GM10847 (cell line): ENCODE results near the gene ANO9.
A peak's percentile ranks its signal among the peaks of the same experiment; 100 is the strongest.

Source experiments
- POLR2A ChIP-seq: IDR thresholded peaks from 2 replicates; pipeline ENCODE4 v1.6.1; 2011; ENCODE audit not compliant: insufficient read length; ENCODE audit errors: extremely low read depth

ANO9 gene, protein sequence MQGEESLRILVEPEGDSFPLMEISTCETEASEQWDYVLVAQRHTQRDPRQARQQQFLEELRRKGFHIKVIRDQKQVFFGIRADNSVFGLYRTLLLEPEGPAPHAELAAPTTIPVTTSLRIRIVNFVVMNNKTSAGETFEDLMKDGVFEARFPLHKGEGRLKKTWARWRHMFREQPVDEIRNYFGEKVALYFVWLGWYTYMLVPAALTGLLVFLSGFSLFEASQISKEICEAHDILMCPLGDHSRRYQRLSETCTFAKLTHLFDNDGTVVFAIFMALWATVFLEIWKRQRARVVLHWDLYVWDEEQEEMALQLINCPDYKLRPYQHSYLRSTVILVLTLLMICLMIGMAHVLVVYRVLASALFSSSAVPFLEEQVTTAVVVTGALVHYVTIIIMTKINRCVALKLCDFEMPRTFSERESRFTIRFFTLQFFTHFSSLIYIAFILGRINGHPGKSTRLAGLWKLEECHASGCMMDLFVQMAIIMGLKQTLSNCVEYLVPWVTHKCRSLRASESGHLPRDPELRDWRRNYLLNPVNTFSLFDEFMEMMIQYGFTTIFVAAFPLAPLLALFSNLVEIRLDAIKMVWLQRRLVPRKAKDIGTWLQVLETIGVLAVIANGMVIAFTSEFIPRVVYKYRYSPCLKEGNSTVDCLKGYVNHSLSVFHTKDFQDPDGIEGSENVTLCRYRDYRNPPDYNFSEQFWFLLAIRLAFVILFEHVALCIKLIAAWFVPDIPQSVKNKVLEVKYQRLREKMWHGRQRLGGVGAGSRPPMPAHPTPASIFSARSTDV

DNA sequence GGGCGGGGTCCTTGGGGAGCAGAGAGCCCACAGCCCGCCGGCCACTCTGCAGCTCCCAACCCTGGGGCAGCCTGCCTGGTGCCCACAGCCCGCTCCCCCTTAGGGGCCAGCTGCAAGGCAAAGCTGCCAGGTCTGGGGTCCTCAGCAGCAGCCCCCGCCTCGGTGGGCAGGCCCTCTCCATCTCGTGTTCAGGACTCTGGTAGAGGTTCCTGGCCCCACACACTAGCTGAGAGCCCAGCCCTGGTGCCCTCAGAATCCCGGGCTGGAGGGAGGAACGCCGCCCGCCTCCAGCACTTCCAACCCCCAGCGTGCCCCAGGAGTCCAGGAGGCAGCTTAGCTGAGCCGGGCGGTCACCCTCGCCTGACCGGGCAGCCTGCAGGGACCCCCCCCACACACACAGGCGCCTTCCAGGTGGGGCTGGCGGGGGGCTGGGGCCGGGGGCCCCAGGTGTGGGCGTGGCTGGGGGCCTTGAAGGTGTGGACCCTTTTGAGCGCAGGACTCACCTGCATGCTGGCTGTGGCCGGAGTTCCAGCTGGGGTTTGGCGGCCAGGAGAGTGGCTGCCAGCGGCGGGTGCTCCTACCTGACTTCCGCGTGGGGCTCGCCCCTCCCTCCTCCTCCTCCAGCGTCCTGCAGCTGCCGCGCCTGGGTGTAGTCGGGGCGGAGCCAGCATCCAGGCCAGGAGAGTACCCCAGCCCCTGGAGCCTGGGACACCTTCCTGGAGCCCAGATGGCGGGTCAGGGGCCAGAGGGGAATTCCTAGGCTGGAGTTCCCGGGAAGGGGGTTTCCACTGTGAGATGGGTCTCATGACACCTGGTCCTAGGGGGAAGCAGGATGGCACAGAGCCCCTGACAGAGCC lies at the start of gene ANO9:
Gene ANO9 (minus strand): TSS at position 594 of the 857 bp plus-strand sequence. CDS start 85 bp downstream, at position 509.
- TF ChIP-seq POLR2A, result peak; percentile 14

DNA sequence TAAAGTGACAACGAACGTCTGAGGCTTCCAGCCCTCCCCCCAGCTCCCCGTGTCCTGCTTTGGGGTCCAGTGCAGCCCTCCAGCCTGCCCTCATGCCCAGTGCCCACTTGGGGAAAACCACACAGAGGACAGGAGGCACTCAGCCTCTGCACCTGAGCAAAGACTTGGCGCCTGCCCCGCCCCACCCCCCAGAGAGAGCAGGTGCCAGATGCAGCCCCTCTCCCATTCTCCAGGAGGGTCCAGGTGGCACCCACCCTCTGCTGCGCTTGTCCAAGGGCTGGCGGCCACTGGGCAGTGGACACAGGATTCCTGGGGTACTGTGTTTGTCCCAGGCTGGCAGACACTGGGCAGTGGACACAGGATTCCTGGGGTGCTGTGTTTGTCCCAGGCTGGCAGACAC lies 49.5 kb upstream of the ANO9 start:
- no peak for TF ChIP-seq POLR2A

DNA sequence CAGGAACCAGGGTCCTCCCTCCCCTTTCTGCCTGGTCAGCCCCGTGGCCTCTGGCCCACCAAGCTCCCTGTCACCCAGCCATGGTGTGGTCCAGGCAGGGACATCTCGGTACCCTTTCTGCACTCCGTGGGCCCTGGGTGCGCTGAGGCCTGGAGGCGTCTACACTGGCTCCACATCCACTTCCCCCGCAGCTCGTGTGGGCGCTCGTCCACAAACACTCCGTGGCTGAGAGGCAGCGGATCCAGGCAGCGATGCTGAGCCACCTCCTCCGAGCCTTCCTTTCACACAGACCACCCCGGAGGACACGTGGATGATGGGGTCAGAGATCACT lies 49.1 kb upstream of the ANO9 start:
- TF ChIP-seq POLR2A, result no peak

DNA sequence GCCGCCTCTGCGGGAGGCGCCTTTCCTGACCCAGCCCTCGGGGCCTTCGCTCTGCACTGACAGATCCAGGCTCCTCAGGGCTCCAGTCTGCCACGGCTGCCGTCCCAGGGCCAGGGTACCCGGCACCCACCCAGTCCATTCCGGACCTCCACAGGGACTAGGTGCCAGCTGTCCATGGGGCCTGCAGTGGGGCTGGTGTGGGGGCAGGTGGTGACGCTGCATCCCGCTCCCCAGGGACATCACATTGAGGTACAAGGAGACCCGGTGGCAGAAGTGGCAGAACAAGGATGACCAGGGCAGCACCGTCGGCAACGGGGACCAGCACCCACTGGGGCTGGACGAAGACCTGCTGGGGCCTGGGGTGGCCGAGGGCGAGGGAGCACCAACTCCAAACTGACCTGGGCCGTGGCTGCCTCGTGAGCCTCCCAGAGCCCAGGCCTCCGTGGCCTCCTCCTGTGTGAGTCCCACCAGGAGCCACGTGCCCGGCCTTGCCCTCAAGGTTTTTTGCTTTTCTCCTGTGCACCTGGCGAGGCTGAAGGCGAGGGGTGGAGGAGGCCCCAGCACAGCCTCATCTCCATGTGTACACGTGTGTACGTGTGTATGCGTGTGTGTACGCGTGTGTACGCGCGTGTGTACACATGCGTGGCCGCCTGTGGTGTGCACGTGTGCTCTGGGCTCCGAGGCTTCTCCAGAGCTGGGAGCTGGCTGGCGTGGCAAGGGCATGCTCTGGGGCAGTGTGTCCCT lies 48.5 kb upstream of the ANO9 start:
- TF ChIP-seq POLR2A, result no peak

DNA sequence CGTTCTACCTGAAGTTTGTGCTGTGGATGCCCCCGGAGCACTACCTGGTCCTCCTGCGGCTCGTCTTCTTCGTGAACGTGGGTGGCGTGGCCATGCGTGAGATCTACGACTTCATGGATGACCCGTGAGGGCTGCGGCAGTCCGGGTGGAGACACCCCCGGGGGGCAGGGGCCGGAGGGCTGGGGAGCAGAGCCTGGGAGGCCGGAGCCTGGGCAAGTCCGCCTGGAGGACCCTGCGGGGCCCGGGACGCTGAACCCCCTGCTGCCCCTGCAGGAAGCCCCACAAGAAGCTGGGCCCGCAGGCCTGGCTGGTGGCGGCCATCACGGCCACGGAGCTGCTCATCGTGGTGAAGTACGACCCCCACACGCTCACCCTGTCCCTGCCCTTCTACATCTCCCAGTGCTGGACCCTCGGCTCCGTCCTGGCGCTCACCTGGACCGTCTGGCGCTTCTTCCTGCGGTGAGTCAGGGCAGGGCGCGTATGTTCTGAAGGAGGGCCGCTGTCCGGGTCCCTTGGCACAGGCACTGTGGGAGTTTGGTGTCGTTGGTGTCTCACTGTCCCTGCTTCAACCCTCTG lies 47.9 kb upstream of the ANO9 start:
- no peak for TF ChIP-seq POLR2A

DNA sequence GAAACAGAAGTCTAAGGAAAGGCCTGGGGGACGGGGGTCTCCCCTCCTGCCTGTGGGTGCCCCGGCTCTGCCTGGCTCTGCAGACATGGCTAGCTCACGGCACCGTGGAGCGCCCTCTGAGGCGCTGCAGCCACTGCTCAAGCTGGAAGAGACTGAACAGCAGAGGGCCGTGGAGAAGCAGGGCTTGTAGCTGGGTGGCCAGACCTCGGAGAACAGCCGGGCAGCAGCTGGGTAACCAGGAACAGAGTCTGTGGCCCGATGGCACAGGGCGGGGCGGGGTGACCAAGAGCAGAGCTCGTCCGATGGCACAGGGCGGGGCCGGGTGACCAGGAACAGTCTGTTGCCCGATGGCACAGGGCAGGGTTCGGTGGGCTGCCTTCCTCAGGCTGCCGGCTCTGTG lies 47.2 kb upstream of the ANO9 start:
- TF ChIP-seq POLR2A, result no peak

DNA sequence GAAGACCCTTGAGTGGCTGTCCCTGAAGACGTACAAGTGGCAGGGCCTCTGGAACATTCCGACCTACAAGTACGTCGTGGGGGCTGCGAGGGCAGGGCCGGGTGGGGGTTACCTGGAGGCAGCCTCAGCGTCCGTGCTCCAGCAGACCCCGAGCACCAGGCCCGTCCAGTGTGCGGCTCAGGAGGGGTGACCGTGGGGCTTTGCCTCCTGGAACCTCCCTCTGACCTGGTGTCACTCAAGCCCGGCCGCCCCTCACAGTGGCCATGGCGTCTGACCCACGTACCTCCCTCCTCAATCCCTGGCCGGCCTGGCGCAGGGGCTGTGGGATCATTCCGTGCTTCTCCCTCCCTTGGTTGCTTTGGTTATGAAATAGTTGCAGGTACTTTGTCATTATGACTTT lies 46.8 kb upstream of the ANO9 start:
- TF ChIP-seq POLR2A, result no peak

DNA sequence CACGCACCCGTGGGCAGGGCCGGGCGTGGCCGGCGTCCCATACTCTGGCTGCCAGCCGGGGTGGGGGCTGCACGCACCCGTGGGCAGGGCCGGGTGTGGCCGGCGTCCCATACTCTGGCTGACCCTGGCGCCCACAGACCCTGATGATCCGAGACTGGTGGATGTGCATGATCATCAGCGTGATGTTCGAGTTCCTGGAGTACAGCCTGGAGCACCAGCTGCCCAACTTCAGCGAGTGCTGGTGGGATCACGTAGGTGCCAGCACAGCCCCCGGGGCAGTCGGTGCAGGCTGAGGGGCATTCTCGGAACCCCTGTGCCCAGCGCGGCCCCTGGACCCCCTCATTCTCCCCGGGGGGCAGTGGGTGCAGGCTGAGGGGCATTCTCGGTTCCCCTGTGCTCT lies 46.3 kb upstream of the ANO9 start:
- TF ChIP-seq POLR2A, result no peak

DNA sequence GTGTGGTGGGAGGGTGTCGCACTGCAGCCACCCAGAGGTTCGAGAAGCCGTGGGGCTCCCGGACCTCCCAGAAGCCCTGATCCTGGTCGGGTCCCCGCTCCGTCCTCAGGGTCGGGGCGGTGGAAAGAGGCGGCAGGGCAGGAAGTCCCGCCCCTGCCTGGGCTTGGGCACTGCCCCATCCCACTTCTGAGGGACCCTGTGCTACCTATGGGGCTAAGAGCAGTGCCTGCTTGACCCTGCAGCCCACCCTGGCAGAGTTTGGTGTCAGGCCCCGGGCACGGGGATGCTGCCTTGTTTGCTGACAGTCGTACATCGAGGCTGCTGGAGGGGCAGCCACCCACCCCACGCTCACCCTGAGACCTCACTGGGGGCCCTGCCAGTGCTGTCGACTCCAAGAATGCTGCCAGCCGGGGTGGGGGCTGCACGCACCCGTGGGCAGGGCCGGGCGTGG lies 45.8 kb upstream of the ANO9 start:
- no peak for TF ChIP-seq POLR2A

DNA sequence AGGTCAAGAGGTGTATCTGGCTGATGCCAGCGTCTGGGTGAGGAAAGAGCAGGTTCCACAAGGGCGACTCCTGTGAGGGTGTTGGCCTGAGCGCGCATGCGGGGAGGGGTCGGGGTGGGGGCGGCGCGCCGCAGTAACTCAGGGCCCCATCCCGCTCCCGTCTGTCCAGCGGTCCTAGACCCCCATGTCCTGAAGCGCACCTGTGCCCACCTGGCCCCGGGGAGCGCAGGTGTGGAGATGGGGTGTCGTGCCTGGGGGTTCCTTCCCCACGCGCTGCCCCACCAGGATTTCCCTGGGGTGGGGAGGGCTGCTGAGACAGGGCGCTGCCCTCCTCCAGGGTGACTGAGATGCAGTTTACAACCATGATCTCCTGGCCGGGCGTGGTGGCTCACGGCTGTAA lies 44.4 kb upstream of the ANO9 start:
- no peak for TF ChIP-seq POLR2A

DNA sequence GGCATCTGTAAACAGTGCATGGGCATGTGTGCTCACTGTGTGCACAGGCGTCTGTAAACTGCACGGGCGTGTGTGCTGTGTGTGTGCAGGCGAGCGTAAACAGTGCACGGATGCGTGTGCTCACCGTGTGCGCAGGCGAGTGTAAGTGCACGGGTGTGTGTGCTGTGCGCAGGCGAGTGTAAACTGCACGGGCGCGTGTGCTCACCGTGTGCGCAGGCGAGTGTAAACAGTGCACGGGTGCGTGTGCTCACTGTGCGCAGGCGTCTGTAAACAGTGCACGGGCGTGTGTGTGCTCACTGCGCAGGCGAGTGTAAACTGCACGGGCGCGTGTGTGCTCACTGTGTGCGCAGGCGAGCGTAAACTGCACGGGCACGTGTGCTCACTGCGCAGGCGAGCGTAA lies 42.8 kb upstream of the ANO9 start:
- no peak for TF ChIP-seq POLR2A

DNA sequence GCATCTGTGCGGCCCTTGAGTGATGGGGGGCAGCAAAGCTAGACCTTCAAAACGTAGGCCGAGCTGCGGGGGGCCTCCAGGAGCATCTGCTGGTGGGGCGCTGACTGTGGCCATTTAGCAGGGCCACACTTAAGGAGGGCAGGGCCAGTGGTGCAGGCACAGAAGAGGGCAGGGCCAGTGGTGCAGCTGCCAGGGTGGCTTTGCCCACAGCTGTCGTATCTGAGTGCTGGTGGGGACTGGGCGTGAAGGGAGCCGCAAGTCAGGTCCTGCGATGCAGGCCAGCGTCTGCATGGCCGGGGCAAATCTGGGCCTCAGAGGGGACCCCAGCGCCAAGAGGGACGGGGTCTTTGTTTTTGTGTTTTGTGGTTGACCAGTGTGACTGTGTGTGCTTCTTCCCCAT lies 37.5 kb upstream of the ANO9 start:
- TF ChIP-seq POLR2A, result no peak

DNA sequence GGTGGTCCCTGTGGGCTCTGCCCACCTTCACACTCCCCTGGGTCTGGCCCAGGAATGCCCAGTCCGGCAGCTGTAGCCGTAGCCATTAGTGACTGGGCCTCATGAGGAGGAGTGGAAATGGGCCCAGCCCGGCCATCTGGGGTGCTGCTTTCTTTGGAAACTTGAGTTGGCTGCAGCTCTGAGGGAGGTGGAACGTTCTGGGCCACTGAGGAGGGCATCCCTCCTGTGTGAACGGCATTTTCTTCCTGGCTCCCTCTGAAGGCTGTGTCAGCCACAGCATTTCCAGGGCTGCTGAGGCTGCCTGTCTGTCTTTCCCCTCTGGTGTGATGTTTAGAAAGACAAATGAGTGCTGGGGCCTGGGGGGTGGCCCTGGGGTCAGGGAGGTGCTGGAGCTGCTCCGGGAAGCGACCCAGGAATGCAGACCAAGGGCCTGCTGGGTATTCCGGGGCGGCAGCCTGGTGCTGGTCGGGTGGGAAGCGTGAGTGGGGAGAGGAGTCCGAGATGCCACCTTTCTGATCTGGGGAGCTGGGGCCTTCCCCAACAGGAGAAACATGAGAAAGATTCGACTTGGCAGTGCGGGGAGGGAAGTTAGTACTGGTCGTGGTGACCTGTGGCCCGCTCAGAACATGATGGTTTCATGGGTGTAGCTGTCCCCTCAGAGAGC lies 35.4 kb upstream of the ANO9 start:
- TF ChIP-seq POLR2A, result no peak

DNA sequence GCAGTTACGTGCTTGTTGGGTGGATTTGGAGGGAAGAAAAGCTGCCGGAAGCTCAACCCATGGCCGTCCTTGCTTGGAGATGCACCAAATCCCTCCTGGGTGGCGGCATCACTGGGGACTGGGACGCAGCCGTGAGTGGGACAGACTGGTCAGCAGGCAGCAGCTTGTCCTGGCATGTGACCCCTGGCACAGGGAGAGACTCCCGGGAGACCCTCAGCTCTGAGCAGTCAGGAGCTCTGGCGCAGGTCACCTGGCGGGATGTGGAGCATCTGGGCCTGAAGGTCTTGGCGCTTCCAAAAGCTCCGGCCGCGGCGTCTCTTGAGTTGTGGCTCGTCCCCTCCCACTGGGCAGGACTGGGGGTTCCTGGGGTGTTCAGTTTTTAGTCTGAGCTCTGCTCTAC lies 34.6 kb upstream of the ANO9 start:
- no peak for TF ChIP-seq POLR2A
